MV-4-11 (cell line): ENCODE results near the gene WDR17.

Experiments
- DNase-seq: peaks from one replicate; lab custom pipeline; 2025; lab: John Stamatoyannopoulos, UW

WDR17 gene

DNA sequence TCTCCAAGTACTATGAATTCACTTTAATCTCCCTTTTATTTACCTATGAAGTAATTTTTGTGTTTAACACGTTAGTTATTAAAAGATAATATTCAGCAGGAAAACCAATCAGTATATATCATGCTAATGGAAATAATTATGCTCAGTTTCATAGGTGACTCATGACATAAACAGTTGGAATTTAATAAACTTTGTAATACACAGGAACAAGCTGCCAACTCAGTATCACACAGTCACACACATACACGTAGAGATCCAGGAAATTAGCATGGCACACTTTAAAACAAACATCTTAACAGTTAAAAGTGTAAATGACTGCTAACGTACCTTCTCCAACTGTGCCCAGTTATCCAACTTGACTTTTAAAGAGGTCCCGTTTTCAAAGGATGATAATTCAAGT lies 127.5 kb downstream of the WDR17 start:
- DNase-seq, result no peak

DNA sequence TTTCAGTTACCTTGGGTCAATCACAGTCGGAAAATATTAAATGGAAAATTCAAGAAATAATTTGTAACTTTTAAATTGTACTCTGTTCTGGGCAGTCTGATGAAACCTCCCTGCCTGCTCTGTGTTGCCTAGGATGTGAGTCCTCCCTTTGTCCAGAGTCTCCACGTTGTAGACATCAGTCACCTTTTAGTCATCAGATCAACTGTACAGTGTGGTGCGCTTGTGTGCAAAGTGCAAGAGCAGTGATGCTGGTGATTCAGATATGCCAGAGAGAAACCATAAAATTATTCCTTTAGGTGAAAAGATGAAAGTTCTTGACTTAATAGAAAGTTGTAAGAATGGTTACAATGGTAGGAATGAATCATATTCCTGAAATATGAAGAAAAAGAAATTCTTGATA lies 128.3 kb downstream of the WDR17 start:
- no peak for DNase-seq

GRCh38 chr4:176195184-176195978 lies 129.7 kb downstream of the WDR17 start, which contains the start of gene SPATA4:
Gene SPATA4 (minus strand): TSS chr4:176195585. CDS start chr4:176195562, 23 bp downstream.
- peak; percentile 92 for DNase-seq

- no peak for DNase-seq
Observed at GRCh38 chr4:176198316-176198903, 132.8 kb downstream of the WDR17 start.

DNA sequence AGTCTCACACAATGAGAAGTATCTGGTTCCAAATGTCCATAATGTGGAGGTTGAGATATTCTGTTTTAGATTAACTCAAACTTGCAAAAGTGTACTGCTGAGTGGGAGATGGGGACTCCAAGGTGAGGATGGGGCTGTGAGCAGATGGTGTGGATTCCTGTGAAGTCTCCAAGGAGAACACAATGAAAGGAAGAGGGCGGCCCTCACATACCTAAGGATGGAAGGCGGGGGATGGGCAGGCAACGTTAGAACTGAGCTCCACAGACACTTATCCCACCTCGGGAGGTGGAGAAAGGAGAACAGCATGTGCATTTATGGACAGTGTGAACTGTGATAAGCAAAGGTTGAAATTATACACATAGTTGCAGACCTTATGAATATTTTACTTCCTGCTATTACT lies 139.7 kb downstream of the WDR17 start:
- DNase-seq, result no peak

DNA sequence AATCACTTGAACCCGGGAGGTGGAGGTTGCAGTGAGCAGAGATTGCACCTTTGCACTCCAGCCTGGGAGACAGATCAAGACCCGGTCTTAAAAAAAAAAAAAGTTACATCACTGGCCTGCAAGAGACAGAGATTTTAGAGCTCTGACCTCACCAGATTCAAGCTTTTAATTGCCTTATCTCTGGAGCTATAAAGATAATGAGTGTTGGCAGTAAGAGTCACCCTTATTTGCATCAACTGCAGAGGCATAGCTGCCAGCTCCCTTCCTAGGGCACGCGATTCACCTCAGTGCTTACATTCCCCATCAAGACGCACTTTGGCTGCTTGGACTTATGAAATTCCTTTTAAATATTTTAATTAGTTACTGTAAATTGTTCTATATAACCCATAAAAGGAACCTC lies 142.2 kb downstream of the WDR17 start:
- no peak for DNase-seq

- DNase-seq, result no peak
Observed at GRCh38 chr4:176209535-176209934, 143.9 kb downstream of the WDR17 start.

GRCh38 chr4:176210101-176210500 lies 144.5 kb downstream of the WDR17 start:
- no peak for DNase-seq

DNA sequence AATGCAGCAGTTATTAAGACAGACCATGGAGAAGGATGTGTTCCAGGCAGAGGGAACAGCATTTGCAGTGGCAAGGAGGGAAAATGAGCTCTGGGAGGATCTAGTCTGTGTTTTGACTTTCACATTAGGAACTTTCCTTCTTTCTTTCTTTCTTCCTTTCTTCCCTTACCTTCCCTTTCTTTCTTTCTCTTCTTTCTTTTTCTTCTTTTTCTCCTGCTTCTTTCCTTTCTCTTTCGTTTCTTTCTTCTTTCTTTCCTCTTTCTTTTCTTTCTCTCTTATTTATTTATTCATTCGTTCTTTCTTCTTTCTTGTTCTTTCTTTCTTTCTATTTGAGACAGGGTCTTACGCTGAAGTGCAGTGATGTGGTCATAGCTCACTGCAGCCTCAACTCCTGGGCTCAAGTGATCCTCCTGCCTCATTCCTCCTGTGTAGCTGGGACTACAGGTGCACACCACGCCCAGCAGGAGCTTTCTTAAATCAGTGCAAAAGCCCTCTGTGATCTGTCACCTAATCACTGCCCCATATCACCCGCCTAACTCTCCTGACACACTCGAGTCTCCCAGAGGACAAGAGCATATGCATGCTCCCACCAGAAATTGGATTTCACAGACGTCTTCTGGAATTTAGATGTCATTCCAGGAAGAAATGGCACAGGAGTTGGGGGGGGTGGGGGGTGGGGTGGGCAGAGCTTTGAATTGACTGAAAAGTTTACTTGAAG lies 145.1 kb downstream of the WDR17 start:
- no peak for DNase-seq

DNA sequence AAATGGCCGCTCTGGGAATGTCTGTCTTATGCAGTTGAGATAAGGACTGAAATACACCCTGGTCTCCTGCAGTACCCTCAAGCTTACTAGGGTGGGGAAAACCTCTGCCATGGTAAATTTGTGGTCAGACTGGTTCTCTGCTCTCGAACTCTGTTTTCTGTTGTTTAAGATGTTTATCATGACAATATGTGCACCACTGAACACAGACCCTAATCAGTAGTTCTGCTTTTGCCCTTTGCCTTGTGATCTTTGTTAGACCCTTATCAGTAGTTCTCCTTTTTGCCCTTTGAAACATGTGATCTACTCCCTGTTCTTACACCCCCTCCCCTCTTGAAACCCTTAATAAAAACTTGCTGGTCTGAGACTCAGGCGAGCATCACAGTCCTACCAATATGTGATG lies 146.7 kb downstream of the WDR17 start:
- peak; percentile 3 for DNase-seq

- no peak for DNase-seq
Observed at GRCh38 chr4:176217510-176217909, 151.9 kb downstream of the WDR17 start.

GRCh38 chr4:176222149-176222548 lies 156.5 kb downstream of the WDR17 start:
- DNase-seq, result no peak

GRCh38 chr4:176223561-176223960 lies 157.9 kb downstream of the WDR17 start:
- DNase-seq, result no peak

- DNase-seq, result no peak
Observed at GRCh38 chr4:176226736-176227135, 161.1 kb downstream of the WDR17 start.

GRCh38 chr4:176229645-176230044 lies 164.0 kb downstream of the WDR17 start:
- no peak for DNase-seq
